ENCODE measurements around the gene EP300. TPM values are rescaled to one million over a fixed set of nuclear protein-coding genes. Genes with fewer than 3 reads are reported as not detected.

Gene EP300
- 19.8 to 27.4 TPM (median 24.7 TPM) in 5 replicates for total RNA-seq (2022; extraction: Qiagen RNA extraction)

DNA sequence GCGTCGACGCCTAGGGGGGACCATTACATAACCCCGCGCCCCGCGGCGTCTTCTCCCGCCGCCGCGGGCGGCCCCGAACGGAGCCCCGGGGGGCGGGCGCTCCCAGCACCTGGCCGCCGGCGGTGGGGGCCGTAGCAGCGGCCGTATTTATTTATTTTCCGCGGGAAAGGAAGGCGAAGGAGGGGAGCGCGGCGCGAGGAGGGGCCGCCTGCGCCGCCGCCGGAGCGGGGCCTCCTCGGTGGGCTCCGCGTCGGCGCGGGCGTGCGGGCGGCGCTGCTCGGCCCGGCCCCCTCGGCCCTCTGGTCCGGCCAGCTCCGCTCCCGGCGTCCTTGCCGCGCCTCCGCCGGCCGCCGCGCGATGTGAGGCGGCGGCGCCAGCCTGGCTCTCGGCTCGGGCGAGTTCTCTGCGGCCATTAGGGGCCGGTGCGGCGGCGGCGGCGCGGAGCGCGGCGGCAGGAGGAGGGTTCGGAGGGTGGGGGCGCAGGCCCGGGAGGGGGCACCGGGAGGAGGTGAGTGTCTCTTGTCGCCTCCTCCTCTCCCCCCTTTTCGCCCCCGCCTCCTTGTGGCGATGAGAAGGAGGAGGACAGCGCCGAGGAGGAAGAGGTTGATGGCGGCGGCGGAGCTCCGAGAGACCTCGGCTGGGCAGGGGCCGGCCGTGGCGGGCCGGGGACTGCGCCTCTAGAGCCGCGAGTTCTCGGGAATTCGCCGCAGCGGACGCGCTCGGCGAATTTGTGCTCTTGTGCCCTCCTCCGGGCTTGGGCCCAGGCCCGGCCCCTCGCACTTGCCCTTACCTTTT is at the start of gene EP300:
Gene EP300 (plus strand): TSS at position 570 of the 795 bp plus-strand sequence. CDS start 413 bp downstream, outside the sequence.

DNA sequence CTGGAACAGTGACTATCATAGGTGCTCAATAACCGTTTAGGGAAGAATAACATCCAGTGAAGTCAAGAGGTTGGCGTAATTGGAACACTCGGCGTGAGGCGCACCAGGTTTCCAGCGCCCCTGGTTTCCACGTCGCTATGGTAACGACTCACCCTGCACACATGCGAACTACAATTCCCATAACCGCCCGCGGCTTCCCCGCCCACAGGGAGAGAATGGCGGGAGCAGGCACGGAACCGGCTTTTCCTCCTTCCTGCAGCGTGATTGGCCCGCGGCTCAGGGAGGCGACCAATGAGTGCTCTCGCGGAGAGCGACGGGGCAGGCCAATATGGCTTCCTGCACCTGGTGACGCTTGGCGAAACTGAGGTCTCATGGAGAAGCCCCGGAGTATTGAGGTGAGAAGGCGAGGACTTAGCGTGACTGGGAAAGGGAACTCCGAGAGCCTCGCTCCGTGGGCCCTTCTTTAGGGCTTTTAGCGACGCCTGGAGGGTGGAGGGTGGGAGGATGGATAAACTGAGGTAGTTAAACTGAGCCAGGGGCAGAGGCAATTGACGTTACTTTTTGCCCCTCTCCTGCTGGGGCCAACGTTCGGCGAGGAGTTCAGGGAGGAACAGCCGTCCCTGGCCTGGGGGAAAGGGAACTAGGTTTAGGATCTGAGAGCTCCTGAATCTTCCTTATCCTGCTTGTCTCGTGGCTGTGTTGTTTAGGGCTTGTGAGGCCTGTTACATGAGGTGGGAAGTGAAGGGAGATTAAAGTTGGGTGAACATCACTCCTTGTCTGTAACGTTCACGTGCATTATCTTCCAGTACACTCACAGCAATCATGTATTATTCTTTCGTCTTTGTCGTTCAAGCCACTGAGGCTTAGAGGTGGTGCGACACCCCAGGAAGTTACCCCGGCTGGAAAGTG is 112.9 kb downstream of the EP300 start, which contains the start of gene L3MBTL2:
Gene L3MBTL2 (plus strand): TSS at position 321 of the 909 bp plus-strand sequence. CDS start 51 bp downstream, at position 372.

Other genes with a start within 250 kb of the EP300 start
- gene ST13, start 236.0 kb upstream of the EP300 start, total RNA-seq (2022; extraction: Qiagen RNA extraction) = 184 to 198 TPM (median 188 TPM) in 5 replicates
- gene XPNPEP3, start 235.4 kb upstream of the EP300 start, total RNA-seq (2022; extraction: Qiagen RNA extraction) = 6.7 to 10.6 TPM (median 9.5 TPM) in 5 replicates
- gene DNAJB7, start 230.5 kb upstream of the EP300 start, total RNA-seq (2022; extraction: Qiagen RNA extraction) = not detected in 5 replicates
- gene RBX1, start 141.2 kb upstream of the EP300 start, total RNA-seq (2022; extraction: Qiagen RNA extraction) = 40.4 to 56.4 TPM (median 40.9 TPM) in 5 replicates
- 17.9 to 19.2 TPM (median 18.7 TPM) in 5 replicates for gene L3MBTL2, start 112.7 kb downstream of the EP300 start, total RNA-seq (2022; extraction: Qiagen RNA extraction)
- gene CHADL, start 148.3 kb downstream of the EP300 start, total RNA-seq (2022; extraction: Qiagen RNA extraction) = not detected in 5 replicates
- 64.3 to 86.5 TPM (median 80.5 TPM) in 5 replicates for gene RANGAP1, start 193.6 kb downstream of the EP300 start, total RNA-seq (2022; extraction: Qiagen RNA extraction)
- 16.3 to 26.5 TPM (median 25.6 TPM) in 5 replicates for gene ZC3H7B, start 208.9 kb downstream of the EP300 start, total RNA-seq (2022; extraction: Qiagen RNA extraction)